Fibroblast of the conjunctiva (primary cell): ENCODE results near the gene NEDD4L.
"Not testable (repeated sequence)": the region's sequence is repeated elsewhere in the genome, so short reads cannot be mapped to it uniquely, and the experiment has no call there.

ENCODE experiments used
- DNase-seq: peaks from one replicate; pipeline ENCODE4 v3.0.0-alpha.2; 2010; ENCODE audit warnings: low read depth

NEDD4L gene

GRCh38 chr18:58026857-58027256 lies 17.2 kb upstream of the NEDD4L start:
- no peak for DNase-seq

- DNase-seq, result no peak
These were observed 16.7 kb upstream of the NEDD4L start for GRCh38 chr18:58027341-58027740.

- DNase-seq, result no peak
These were observed 15.8 kb upstream of the NEDD4L start for GRCh38 chr18:58028109-58028784.

GRCh38 chr18:58032233-58032632 lies 11.8 kb upstream of the NEDD4L start:
- no peak for DNase-seq

- DNase-seq, result no peak
These were observed 10.8 kb upstream of the NEDD4L start for GRCh38 chr18:58033216-58033615.

GRCh38 chr18:58034370-58034769 lies 9.7 kb upstream of the NEDD4L start:
- DNase-seq, result no peak

- DNase-seq, result no peak
These were observed 6.9 kb upstream of the NEDD4L start for GRCh38 chr18:58037163-58037562.

- DNase-seq, result no peak
These were observed 6.0 kb upstream of the NEDD4L start for GRCh38 chr18:58038063-58038462.

GRCh38 chr18:58041633-58042032 lies 2.4 kb upstream of the NEDD4L start:
- DNase-seq, result no peak

- DNase-seq, result no peak
These were observed 1.1 kb upstream of the NEDD4L start for GRCh38 chr18:58042826-58043490.

GRCh38 chr18:58044370-58045241 lies 580 bp downstream of the NEDD4L start:
- no peak for DNase-seq

GRCh38 chr18:58045242-58046092 lies 1.4 kb downstream of the NEDD4L start:
- no peak for DNase-seq

GRCh38 chr18:58046093-58046793 lies 2.2 kb downstream of the NEDD4L start:
- DNase-seq, result no peak

GRCh38 chr18:58046794-58047555 lies 2.9 kb downstream of the NEDD4L start:
- no peak for DNase-seq

GRCh38 chr18:58047556-58047882 lies 3.5 kb downstream of the NEDD4L start:
- no peak for DNase-seq

GRCh38 chr18:58048081-58048642 lies 4.1 kb downstream of the NEDD4L start:
- DNase-seq, result no peak

GRCh38 chr18:58049000-58049688 lies 5.1 kb downstream of the NEDD4L start:
- DNase-seq, result no peak

GRCh38 chr18:58050963-58051362 lies 6.9 kb downstream of the NEDD4L start:
- DNase-seq, result not testable (repeated sequence)

- no peak for DNase-seq
These were observed 7.9 kb downstream of the NEDD4L start for GRCh38 chr18:58051765-58052460.
